GM12878 (cell line): ENCODE results near the gene GK2.

Source experiments
- CEBPB ChIP-seq, 2 experiments: fragments of 150-350 bp in 1 of 2; IDR thresholded peaks; 2 replicates each; pipeline ENCODE4 v1.6.1; 2012 to 2014; ENCODE audit warnings: low read depth in 2 of 2, low read length in 2 of 2, borderline replicate concordance in 1 of 2, inconsistent platforms in 1 of 2
- E4F1 ChIP-seq: fragments of 450-650 bp; IDR thresholded peaks from 2 replicates; pipeline ENCODE4 v1.6.1; 2018; ENCODE audit warnings: borderline replicate concordance, mild to moderate bottlenecking; ENCODE audit not compliant: partially characterized antibody
- ESRRA ChIP-seq: IDR thresholded peaks from 2 replicates; pipeline ENCODE4 v1.6.1; 2012; ENCODE audit warnings: mild to moderate bottlenecking, low read length, improper control_type of control experiment
- HCFC1 ChIP-seq: fragments of 150-350 bp; IDR thresholded peaks from 2 replicates; pipeline ENCODE4 v1.6.1; 2014; ENCODE audit warnings: low read length
- POLR2AphosphoS5 ChIP-seq: IDR thresholded peaks from 2 replicates; pipeline ENCODE4 v1.6.1; 2011; ENCODE audit warnings: mild to moderate bottlenecking, low read length, inconsistent platforms
- ZBTB11 ChIP-seq: fragments of 450-650 bp; formaldehyde crosslinking; IDR thresholded peaks from 2 replicates; pipeline ENCODE4 v1.5.0; 2022; ENCODE audit warnings: mild to moderate bottlenecking, missing genetic modification characterization

GRCh38 chr4:79381161-79381560, 26.9 kb downstream of the GK2 start:
- TF ChIP-seq POLR2AphosphoS5, result no peak
- TF ChIP-seq E4F1, result no peak
- no peak for TF ChIP-seq ZBTB11 (CRISPR knock-in tag)
- TF ChIP-seq CEBPB (IDR thresholded peaks at IDR 0.05; ENCODE audit: borderline replicate concordance in 1 of 2, low read depth in 2 of 2, low read length in 2 of 2), result no peak
- TF ChIP-seq ESRRA, result no peak
- TF ChIP-seq HCFC1, result no peak
